ENCODE results near the gene PLXNB2.

- TF ChIP-seq CTCF (IDR thresholded peaks at IDR 0.05 in 4 of 5, conservative IDR thresholded peaks at IDR 0.05 in 1 of 5) (no peak), POLR2A (IDR thresholded peaks at IDR 0.05) (no peak)
These were observed 49.7 kb downstream of the PLXNB2 start for GRCh38 chr22:50257451-50258360.

Measured in gastrocnemius medialis (tissue), 4 donors.